NCI-H1417 treated with DMSO at 0.1 percent for 48 hours (cell line): ENCODE results near the gene AHI1.
"Not testable (repeated sequence)": the region's sequence is repeated elsewhere in the genome, so short reads cannot be mapped to it uniquely, and the experiment has no call there.

ENCODE experiments used
- DNase-seq: peaks from one replicate; lab custom pipeline; 2025; lab: John Stamatoyannopoulos, UW

The AHI1 gene

GRCh38 chr6:135390458-135390857, 107.1 kb downstream of the AHI1 start:
- DNase-seq, result no peak

GRCh38 chr6:135385299-135385698, 112.2 kb downstream of the AHI1 start:
- DNase-seq, result no peak

- no peak for DNase-seq
Measured at GRCh38 chr6:135383766-135384165, 113.8 kb downstream of the AHI1 start.

GRCh38 chr6:135383301-135383700, 114.2 kb downstream of the AHI1 start:
- DNase-seq, result no peak

GRCh38 chr6:135382182-135382628, 115.3 kb downstream of the AHI1 start:
- no peak for DNase-seq

GRCh38 chr6:135380793-135381192, 116.7 kb downstream of the AHI1 start:
- no peak for DNase-seq

- no peak for DNase-seq
Measured at GRCh38 chr6:135379647-135380046, 117.9 kb downstream of the AHI1 start.

- DNase-seq, result no peak
Measured at GRCh38 chr6:135372758-135373157, 124.8 kb downstream of the AHI1 start.

GRCh38 chr6:135363622-135364021, 133.9 kb downstream of the AHI1 start:
- not testable (repeated sequence) for DNase-seq

GRCh38 chr6:135362124-135362523, 135.4 kb downstream of the AHI1 start:
- no peak for DNase-seq

GRCh38 chr6:135360222-135360621, 137.3 kb downstream of the AHI1 start:
- no peak for DNase-seq

- no peak for DNase-seq
Measured at GRCh38 chr6:135358985-135359384, 138.6 kb downstream of the AHI1 start.

GRCh38 chr6:135358251-135358821, 139.2 kb downstream of the AHI1 start:
- no peak for DNase-seq

- no peak for DNase-seq
Measured at GRCh38 chr6:135354407-135354806, 143.1 kb downstream of the AHI1 start.

- no peak for DNase-seq
Measured at GRCh38 chr6:135353113-135353512, 144.4 kb downstream of the AHI1 start.

GRCh38 chr6:135351635-135352034, 145.9 kb downstream of the AHI1 start:
- DNase-seq, result no peak

GRCh38 chr6:135347887-135348286, 149.7 kb downstream of the AHI1 start:
- DNase-seq, result no peak

- no peak for DNase-seq
Measured at GRCh38 chr6:135346747-135347146, 150.8 kb downstream of the AHI1 start.

GRCh38 chr6:135344526-135344925, 153.0 kb downstream of the AHI1 start:
- no peak for DNase-seq

- DNase-seq, result not testable (repeated sequence)
Measured at GRCh38 chr6:135339920-135340319, 157.6 kb downstream of the AHI1 start.

- no peak for DNase-seq
Measured at GRCh38 chr6:135334169-135334568, 163.4 kb downstream of the AHI1 start.

GRCh38 chr6:135331002-135331401, 166.5 kb downstream of the AHI1 start:
- no peak for DNase-seq

- DNase-seq, result no peak
Measured at GRCh38 chr6:135329851-135330803, 167.4 kb downstream of the AHI1 start.
